NCI-H1105 (cell line): ENCODE results near the gene CUX1.

ENCODE experiments used
- DNase-seq: peaks from one replicate; lab custom pipeline; 2025; lab: John Stamatoyannopoulos, UW

The CUX1 gene

GRCh38 chr7:101957744-101958525, 140.5 kb downstream of the CUX1 start:
- no peak for DNase-seq

- no peak for DNase-seq
Observed at GRCh38 chr7:101959342-101959741, 141.9 kb downstream of the CUX1 start.

GRCh38 chr7:101959829-101960228, 142.4 kb downstream of the CUX1 start:
- no peak for DNase-seq

DNA sequence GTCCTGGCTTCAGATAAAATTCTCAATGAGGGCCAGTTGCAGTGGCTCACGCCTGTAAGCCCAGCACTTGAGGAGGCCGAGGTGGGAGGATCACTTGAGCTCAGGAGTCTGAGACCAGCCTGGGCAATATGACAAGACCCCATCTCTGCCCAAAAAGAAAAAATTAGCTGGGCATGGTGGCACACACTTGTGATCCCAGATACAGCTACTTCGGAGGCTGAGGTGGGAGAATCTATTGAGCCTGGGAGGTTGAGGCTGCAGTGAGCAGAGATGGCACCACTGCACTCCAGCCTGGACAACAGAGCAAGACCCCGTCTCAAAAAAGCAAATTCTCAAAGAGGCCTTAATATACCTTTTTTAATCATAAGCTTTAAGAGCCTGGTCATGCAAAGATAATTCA, 142.9 kb downstream of the CUX1 start:
- no peak for DNase-seq

DNA sequence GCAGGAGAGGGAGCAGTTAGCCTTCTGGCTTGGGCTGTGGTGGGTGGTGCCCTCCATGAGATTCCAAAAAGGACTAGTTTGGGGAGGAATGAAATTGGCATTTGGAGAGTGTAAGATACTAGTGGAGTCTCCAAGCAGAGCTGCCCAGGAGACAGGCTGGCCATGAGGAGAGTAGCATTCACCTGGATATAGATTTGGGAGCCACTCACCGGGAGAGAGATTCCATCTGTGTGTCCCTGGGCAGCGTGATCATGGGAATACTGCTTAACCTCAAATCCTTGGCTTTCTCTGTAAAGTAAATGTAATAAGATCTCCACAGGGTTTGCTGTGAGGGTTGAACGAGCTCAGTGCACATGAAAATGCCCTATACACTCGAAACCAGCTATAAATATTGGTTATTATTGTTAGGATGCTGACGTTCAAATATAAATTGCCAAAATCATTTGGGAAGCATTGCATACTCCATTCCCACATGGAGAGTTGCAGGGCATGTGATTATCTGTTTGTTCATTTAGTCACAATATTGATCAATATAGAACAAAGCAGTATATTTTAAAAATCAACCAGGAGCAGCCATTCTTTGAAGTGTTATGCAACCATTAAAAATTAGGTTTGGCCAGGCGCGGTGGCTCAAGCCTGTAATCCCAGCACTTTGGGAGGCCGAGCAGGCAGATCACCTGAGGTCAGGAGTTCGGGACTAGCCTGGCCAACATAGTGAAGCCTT, 143.7 kb downstream of the CUX1 start:
- no peak for DNase-seq

GRCh38 chr7:101961811-101962210, 144.4 kb downstream of the CUX1 start:
- DNase-seq = no peak

DNA sequence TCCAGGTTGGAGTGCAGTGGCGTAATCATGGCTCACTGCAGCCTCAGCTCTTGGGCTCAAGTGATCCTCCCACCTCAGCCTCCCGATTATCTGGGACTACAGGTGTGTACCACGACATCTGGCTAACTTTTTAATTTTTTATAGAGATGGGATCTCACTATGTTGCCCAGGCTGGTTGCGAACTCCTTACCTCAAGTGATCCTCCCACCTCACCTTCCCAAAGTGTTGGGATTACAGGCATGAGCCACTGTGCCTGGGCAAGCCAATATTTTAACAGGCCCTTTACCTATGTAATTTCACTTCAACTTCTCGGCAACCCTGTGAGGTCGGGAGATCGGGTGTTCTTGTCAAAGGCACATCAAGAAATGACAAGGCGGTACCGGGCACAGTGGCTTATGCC, 146.3 kb downstream of the CUX1 start:
- DNase-seq = no peak

GRCh38 chr7:101964680-101965452, 147.4 kb downstream of the CUX1 start:
- DNase-seq = no peak

DNA sequence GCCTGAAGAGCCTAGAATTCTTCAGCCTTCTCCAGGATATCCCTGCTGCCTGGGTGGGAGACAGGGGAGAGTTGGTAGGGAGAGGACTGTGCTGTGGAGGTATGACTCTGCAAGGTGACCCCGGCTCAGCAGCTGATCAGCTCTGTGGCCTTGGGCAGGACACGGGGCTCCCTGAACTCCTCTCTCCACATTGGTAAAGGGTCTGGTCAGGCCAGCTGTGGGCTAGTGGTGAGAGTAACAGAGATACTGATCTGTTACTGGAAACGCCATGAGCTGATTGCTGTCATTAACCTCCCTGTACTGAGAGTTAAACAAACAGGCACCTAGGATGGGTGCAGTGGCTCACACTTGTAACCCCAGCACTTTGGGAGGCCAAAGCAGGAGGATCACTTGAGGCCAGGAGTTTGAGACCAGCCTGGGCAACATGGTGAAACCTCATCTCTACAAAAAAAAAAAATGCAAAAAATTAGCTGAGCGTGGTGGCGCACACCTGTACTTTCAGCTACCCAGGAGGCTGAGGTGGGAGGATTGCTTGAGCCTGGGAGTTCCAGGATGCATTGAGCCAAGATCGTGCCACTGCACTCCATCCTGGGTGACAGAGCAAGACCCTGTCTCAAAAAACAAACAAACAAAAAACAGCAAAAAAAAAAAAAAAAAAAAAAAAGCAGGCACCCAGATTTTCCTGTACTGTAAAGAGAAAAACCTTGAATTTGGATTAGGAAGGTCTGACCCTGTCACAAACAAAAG, 151.5 kb downstream of the CUX1 start:
- DNase-seq = no peak

- no peak for DNase-seq
Observed at GRCh38 chr7:101969997-101970585, 152.7 kb downstream of the CUX1 start.

DNA sequence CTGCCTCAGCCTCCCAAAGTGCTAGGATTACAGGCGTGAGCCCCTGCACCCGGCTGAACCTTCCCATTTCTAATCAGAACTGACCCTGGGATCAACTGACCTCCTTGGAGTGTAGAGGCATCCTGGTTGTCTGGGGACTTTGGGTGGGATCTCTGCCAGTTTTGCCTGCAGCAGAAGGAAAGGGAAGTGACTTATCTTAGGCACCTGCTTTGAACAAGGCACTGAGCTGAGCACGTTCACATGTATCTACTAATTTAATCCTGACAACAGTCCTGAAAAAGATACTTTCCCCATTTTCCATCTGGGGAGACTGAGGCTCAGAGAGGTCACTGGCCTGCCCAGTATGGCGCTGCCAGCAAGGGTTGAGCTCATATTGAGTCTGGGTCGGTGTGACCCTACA, 153.4 kb downstream of the CUX1 start:
- no peak for DNase-seq

- no peak for DNase-seq
Observed at GRCh38 chr7:101971457-101971856, 154.0 kb downstream of the CUX1 start.

GRCh38 chr7:101972627-101973026, 155.2 kb downstream of the CUX1 start:
- DNase-seq = no peak

- DNase-seq = no peak
Observed at GRCh38 chr7:101973130-101973529, 155.7 kb downstream of the CUX1 start.

- DNase-seq = no peak
Observed at GRCh38 chr7:101974393-101974792, 157.0 kb downstream of the CUX1 start.

DNA sequence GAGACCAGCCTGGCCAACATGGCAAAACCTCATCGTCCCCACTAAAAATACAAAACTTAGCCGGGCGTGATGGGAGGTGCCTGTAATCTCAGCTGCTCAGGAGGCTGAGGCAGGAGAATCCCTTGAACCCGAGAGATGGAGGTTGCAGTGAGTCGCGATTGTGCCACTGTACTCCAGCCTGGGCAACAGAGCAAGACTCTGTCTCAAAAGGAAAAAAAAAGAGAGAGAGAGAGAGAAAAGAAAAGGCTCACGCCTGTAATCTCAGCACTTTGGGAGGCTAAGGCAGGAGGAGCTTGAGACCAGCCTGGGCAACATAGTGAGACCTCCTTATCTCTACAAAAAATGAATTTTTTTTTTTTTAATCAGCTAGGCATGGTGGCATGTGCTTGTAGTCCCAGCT, 157.6 kb downstream of the CUX1 start:
- DNase-seq = no peak

DNA sequence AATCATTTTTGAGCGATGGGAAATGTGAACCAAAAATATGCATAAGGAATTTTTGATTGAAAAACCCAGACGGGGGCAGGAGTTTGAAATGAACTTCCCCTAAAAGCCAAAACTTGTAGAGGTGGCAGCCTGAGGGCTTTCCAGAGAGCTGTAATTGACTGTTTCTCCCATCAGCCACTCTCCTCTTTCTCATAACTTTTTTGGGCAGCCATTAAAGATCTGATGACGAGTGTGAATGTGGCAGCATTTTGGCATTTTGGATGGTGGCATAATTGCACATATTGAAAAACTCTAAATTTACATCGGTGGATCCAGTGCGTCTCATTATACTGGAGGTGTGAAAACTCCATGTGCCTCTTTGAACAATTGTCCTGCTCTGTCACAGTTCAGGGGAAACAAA, 159.0 kb downstream of the CUX1 start:
- no peak for DNase-seq

- no peak for DNase-seq
Observed at GRCh38 chr7:101977249-101977648, 159.8 kb downstream of the CUX1 start.

DNA sequence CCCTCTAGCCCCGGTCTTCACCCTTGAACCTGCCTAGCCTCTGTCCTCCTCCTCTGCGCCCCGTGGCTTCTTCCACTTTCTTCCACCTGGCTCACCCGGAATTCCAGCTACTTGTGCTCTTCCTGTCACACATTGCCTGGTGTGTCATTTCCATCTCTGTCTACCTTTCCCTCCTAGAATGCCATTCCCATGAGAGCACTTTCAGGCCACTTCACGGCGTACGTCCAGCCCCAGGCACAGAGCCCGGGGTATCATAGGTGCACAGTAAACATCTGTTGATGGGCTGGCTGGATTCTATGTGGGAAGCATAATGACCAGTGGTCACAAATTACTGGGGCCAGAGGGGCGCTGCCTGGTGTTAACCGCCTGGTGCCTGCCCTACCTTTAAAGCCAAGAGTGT, 161.3 kb downstream of the CUX1 start:
- no peak for DNase-seq

DNA sequence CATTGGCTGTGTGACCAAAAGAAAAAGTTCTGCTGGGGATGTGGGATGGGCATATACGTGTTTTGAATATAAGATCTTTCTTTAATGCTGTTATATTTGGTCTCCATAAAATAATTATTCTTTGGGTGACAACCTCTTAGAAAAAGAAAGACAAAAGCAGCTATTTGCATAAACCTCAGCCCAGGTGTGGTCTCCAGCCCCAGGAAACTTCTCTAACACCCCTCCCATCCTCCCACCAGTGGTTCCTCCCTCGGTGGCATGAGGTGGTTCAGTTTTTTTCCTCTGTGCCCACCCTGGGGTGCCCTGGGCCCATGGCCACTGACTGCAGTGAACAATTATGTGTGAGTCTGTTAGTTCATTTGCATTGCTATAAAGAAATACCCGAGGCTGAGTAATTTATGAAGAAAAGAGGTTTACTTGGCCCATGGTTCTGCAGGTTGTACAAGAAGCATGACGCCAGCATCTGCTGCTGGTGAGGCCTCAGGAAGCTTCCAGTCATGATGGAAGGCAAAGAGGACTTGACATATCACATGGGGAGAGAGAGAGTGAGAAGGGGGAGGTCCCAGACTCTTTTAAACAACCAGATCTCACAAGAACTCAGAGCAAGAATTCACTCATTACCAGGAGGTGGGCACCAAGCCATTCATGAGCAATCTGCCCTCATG, 165.9 kb downstream of the CUX1 start:
- DNase-seq = no peak
